Skin of body (tissue), 2 donors: Measurements from ENCODE around the gene GIN1. TPM values are rescaled to one million over a fixed set of nuclear protein-coding genes. Genes with fewer than 3 reads are reported as not detected.
"Not testable (repeated sequence)": the region's sequence is repeated elsewhere in the genome, so short reads cannot be mapped to it uniquely, and the experiment has no call there.

Source experiments
- DNase-seq: peaks from one replicate; lab custom pipeline; 2025; lab: John Stamatoyannopoulos, UW
- total RNA-seq: library from RNA; depleted of rRNA; stranded (reverse); fragments of >200 nt; gene quantifications from one replicate; pipeline ENCODE4 v1.2.3, GENCODE V29; 2014

GIN1 gene
- total RNA-seq, 1 donor from 2014 or later: 9.2 TPM

DNA sequence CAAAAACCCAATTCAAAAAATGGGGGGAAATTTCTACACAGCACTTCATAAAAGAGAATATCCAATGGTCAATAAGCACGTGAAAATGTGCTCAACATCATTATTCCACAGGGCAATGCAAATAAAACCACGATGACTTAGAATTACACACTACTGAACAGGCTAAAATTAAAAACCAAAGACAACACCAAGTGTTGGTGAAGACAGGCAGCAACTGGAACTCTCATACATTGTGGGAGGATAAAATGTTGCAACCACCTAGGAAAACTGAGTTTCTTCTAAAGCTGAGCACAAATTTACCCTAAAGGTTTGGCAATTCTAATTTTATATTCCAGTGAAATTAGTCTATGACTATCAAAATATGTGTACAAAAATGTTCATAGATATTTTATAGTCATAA, 9.5 kb downstream of the GIN1 start:
- no peak for DNase-seq

DNA sequence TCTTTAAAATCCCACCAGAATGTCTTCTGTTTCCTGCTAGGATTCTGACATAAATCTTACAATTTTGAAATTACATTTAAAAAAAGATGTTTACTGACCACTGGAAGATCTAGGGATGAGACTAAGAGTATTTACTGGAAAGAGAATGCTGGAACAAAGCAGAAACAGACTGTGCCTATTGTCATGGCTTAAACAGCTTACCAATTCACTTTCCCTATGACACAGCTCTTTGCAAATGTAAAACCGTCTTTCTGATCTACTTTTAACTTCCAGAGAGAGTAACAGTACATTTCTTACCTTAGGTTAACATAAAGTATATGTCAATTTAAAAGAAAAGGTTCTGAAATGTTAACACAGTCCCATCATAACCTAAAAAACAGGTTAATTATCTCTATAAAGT, 10.7 kb downstream of the GIN1 start:
- no peak for DNase-seq

DNA sequence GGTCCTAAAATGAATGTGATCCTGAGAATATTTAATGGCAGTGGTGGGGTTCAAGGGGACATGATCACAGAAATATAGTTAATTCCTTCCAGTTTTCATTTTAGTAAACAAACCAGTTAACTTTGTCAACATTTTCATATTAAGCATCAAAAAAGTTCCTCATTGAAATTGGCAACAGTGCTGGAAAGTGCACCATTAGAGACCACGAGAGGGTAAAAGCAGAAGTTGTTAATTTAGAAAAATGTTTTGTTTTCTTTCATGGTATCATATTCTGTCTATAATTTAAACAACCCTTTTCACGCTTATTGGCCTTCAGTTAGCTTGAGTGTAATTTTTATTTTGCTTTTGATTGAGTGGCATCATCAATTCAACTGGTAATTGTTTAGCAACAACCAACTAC, 11.9 kb downstream of the GIN1 start:
- no peak for DNase-seq

DNA sequence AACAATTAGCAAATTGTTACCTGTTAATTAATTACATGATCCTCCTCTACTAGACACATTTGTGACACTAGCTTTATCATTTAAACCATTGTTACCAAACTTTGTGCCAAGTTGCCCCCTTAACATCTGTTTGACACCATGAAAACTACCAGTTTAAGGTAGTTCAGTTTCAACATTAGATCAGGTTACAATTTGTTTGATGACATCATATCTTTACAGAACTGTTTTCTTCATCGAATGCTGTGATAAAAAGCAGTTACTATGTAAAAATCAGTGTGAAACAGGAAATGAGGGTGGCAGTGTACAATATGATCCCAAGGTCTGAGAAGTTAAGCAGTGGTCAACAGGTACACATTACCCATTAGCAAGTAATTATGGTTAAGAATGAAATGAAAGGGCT, 17.7 kb downstream of the GIN1 start:
- DNase-seq: no peak

DNA sequence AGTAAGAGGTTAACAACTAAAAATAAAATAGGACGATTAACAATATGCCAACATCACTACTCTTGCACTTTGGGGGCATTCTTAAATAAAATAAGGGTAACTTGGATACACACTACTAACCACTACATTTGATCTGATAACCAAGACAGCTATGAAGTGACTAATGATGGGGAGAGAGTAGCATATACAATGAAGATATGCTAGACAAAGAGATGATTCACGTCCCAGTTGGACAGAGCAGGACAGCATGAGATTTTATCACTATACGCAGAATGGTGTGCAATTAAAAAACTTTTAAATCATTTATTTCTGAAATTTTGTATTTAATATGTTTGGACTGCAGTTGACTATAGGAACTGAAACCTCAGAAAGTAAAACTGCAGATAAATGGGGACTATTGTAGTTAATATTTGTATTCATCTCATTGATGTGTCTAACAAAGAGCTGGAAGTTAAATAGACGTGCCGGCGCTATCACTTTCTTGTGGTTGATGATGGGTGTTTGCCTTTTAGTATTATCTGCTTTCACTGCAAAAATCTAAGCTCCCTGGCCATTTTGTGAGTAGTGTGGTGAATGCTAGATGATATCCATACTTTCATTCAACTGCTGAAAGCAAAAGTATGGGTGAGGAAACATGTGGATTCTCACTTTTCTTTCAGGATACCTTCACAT, 18.7 kb downstream of the GIN1 start:
- DNase-seq: no peak

DNA sequence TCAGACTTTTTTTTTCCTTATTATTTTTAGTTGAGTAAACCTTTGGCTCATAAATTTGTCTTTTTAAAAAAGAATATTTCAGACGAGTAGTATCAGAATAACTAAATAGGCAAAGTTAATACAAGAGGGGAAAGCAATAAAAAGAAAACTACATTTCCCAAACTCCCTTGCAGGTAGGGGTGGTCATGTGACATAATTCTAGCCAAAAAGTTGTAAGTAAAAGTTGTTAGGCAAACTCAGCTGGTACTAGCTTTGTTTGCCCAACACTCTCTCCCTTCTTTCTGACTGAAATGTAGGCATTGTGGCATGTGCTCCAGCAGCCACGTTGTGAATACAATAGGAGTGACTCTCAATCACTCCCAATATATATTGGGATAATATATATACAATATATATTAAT, 20.9 kb downstream of the GIN1 start:
- DNase-seq: no peak

DNA sequence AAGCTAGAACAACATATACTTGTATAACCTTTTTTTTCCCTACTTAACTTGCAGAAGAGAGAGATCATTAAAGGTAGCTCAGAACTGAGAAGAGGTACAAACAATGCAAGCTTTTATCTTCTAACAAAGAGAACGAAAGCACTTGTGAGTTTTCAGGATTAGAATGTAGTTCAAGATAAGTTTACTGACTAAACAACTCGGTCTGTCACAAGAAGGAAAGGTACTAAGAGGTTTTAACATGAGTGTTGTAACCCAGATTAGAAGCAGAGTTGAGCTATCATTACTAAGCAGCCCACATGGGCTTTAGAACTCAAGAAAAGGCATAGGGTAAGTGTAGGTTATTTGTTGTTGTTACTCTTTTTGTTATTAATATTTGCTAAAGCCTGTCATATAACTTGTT, 25.2 kb downstream of the GIN1 start:
- DNase-seq: no peak

DNA sequence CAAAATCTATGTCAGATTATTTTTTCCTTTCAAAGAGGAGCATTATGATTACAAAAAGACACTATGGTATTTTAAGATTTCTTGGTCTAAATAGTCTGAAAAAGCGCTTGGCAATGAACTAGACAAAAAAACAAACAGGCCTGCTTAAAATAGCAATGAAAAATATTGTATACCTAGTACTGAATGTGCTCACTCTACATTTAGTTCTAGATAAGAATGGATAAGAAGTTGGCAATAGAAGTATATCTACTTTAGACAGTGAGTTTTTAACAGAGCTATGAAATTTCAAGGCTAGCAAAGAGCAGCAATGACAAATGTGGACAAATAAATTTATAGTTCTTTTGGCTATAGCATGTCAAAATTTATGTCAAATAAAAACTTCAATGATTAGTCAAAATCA, 26.2 kb downstream of the GIN1 start:
- DNase-seq: no peak

DNA sequence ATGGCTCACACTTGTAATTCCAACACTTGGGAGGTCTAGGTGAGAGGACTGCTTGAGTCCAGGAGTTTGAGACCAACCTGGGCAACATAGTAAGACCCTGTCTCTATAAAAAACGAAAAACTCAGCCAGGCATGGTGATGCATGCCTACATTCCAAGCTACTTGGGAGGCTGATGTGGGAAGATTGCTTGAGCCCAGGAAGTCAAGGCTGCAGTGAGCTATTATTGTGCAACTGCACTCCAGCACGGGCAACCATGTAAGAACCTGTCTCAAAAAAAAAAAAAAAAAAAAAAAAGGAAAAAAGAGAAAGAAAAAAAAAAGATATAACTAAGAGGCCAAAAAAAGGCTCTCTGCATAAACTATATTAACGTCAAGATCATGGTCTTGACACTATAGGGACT, 27.3 kb downstream of the GIN1 start:
- no peak for DNase-seq

DNA sequence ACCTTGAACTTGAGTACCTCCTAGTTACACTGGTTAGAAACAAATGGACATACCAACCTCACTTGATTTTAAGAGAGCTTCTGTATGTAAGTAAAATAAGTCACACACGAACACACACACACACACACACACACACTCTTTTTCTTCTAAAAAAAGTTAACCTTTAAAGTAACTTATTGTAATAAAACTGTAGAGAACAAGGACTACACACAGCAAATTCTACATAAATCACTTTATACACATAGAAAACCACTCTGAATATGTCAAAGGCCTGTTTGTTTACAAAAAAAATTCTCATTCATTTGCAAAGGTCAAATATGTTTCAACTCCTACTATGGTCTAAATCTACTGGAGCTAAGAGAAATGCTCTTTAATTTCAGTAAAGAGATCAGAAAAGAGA, 29.1 kb downstream of the GIN1 start:
- DNase-seq: no peak

DNA sequence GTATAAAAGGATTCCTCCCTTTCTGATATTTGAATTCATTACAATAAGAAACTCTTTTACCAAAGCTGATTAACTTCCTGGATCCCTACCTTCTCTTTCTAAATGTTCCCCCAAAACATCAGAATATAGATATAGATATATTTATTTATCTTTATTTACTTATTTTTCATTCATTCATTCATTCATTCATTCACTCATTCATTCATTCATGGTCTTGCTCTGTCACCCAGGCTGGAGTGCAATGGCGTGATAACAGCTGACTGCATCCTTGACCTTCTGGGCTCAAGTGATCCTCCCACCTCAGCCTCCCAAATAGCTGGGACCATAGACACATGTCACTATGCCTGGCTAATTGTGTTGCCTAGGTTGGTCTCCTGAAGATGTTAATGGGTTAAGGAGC, 30.7 kb downstream of the GIN1 start:
- DNase-seq: no peak

DNA sequence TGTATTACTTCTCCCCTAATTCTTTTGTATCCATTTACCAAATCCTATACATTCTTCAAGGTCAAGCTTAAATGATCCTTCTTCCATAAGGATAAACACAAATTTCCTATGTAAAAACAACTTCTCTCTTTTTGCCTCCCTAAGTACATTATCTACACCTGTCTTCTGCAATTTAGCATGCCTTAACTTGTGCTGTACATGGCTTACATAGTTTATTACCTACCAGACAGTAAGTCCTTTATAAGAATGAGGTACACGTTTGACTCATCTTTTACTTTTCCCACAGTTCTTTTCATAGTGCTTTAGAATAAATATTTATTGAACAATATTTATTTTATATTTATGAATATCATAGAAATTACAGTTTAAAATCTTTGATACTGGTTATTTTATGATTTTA, 33.4 kb downstream of the GIN1 start:
- no peak for DNase-seq

DNA sequence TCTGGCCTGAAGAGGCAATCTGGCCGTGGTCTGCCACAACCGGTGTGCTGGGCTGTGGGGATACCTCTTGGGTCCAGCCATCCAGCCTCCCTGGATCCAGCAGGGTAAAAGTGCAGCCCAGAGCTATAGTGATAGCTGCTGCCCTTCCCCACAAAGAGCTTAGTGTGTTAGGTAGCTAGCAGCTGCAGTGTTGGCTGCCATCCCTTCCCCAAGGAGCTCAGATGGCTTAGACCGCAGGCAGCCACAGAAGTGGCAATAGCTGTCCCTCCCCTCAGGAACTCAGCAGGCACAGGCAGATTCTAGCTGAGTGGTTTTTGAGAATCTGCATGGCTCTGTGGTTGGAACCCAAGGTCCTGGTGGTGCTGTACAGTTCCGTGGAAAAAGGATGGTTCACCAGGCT, 40.1 kb downstream of the GIN1 start:
- DNase-seq: no peak

DNA sequence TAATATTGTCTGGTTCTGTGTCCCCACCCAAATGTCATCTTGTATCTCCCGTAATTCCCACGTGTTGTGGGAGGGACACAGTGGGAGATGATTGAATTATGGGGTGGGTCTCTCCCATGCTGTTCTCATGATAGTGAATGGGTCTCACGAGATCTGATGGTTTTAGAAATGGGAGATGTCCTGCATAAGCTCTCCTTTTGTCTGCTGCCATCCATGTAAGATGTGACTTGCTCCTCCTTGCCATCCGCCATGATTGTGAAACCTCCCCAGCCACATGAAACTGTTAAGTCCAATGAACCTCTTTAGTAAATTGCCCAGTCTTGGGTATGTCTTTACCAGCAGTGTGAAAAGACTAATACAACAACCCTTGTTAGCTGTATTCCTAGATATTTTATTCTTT, 44.5 kb downstream of the GIN1 start:
- no peak for DNase-seq

DNA sequence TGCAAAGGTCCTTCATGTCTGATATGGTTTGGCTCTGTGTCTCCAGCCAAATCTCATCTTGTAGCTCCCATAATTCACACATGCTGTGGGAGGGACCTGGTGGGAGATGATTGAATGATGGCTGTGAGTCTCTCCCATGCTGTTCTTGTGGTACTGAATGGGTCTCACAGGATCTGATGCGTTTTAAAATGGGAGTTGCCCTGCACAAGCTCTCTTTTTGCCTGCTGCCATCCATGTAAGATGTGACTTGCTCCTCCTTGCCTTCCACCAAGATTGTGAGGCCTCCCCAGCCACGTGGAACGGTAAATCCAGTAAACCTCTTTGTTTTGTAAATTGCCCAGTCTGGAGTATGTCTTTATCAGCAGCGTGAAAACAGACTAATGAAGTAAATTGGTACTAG, 46.4 kb downstream of the GIN1 start:
- not testable (repeated sequence) for DNase-seq

DNA sequence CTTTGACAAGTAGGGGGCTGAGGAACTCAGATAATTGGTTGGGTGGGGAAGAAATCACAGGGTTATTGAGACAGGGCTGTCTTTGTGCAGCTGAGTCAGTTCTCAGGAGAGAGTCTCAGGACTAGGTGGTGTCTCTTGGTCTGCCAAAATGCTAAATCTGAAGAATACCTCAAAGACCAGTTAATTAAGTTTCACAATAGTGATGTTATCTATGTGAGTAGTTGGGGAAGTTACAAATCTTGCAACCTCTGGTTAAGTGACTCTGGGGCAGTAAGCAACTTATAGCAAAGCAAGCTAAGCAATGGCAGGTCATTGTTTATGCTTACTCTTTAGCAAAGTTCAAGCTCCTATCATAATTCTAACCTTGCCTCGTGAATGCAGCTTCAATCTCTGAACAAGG, 53.6 kb downstream of the GIN1 start:
- DNase-seq: no peak

DNA sequence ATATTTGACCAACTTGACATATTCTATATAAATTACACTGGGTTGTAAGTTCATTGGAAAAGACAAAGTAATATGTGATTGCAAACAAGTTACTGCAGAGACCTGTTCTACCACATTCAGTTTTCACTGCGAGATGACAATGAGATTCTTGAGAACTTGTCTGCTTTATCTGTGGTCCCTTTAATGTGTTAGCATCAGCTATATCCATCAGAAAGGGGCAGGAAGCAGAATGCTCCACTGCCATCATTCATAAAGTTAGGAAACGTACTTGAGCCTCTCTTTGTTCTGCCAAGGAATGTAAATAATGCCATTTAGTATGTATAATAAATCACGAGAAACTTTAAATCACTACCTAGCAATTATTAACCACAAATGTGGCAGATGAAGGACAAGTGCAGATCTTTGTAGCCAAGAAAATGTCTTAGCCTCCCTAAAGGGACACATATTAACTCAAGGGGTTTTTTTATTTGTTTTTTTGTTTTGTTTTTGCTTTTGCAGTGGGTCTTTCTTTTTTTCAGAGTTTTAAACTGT, 59.4 kb downstream of the GIN1 start:
- DNase-seq: no peak

DNA sequence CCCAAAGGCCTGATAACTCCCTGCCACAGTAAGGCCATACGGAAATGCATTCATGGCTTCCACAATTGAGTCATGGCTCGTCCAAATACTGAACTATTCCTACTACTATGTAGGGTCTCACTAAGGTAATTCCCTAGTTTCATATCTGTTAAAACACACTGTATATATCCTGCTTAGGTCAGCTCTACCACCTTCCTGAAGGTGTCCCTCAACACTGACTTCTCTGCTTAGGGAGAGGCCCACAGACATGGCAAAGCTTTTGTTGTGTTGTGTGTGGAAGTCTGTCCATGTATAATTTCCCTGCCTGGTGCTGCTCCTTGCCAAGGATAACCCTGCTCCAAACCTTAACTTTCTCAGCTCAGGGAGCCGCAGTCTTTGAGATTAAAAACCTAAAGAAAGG, 60.4 kb downstream of the GIN1 start:
- no peak for DNase-seq

DNA sequence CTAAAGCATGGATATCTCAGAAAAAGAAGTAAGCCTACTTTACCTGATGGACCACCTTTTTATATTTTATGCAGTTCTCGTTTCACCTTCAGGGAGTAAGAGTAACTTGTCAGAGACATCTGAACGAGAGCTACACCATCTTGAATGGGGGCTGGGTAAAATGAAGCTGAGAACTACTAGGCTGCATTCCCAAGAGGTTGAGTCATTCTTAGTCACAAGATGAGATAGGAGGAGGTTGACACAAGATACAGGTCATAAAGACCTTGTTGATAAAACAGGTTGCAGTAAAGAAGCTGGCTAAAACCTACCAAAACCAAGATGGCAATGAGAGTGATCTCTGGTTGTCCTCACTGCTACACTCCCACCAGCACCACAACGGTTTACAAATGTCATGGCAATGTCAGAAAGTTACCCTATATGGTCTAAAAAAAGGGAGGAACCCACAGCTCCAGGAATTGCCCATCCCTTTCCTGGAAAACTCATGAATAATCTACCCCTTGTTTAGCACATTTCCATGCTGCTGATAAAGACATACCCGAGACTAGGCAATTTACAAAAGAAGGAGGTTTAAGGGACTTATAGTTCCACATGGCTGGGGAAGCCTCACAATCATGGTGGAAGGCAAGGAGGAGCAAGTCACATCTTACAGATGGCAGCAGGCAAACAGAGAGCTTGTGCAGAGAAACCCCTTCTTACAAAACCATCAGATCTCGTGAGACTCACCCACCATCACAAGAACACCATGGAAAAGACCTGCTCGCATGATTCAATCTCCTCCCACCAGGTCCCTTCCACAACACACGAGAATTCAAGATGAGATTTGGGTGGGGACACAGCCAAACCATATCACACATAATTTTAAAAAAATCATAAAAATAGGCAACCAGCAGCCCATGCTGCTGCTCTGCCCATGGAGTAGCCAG, 62.5 kb downstream of the GIN1 start:
- no peak for DNase-seq

DNA sequence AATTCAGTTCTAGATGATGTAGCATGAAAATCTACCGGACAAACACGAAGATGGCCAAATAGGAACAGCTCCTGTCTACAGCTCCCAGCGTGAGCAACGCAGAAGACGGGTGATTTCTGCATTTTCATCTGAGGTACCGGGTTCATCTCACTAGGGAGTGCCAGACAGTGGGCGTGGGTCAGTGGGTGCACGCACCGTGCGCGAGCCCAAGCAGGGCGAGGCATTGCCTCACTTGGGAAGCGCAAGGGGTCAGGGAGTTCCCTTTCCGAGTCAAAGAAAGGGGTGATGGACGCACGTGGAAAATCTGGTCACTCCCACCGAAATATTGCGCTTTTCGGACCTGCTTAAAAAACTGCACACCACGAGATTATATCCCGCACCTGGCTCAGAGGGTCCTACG, 73.2 kb downstream of the GIN1 start:
- not testable (repeated sequence) for DNase-seq

DNA sequence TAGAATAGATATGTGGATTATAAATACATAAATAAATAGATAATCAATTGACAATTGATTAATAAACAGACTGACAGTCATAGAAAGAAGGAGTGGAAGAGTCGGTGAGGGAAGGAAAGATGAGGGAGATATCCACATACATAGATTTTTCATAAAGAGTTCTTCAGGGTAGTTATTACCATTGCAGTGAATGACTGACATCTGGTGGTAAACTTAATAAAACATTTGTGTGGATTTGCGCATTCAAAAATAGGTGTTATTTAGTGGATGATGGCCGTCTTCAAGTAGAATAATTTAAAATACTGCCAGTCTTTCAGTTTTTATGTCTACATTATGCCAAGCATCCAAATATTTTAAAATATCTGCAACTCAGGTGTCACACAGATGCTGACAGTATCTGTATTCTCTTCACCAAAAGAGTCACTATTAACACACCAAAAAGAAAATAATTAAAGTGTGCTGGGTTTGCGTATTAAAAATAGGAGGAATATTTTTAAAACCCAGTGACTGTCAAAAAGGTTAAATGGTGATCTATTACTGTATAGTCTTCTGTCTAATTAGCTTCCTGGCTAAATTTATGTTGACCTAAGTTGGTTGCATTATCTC, 78.8 kb downstream of the GIN1 start:
- peak; percentile 22 for DNase-seq

DNA sequence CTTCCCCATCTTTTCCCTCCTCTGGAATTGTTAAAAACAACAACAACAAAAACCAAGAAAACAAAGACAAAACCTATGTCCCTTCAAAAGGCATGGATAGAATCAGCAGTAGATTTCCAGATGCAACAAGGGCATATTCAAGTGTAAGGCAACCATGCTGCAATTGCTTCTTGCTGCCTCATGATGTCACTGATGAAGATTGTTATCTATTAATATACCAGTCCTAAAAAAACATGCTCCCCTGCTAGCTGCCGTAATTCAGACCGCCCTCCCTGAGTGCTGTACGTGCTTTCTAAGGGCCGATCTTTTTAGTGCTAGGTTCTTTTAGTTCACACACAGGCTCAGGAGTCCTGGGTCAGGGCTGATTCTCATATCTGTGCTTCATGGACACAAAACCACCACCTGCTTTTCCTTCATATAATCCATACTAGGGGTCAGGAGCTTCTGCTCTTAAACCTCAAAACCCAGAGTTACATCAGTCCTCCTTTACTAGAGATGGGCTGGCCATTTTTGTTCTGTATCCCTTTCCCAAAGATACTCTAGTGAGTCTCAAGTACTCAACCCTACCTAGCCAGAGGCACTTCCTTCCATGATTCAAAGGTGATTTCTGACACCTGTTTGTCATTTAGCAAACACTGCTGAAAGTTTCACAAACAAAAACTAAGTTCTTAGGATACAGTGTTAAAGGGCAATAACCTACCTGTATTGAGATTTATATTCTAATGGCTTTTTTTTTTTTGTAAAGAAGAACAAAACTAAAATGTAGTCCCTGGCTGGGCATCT, 82.1 kb downstream of the GIN1 start:
- no peak for DNase-seq
